ENCODE results near the gene PUSL1.

Gene PUSL1

DNA sequence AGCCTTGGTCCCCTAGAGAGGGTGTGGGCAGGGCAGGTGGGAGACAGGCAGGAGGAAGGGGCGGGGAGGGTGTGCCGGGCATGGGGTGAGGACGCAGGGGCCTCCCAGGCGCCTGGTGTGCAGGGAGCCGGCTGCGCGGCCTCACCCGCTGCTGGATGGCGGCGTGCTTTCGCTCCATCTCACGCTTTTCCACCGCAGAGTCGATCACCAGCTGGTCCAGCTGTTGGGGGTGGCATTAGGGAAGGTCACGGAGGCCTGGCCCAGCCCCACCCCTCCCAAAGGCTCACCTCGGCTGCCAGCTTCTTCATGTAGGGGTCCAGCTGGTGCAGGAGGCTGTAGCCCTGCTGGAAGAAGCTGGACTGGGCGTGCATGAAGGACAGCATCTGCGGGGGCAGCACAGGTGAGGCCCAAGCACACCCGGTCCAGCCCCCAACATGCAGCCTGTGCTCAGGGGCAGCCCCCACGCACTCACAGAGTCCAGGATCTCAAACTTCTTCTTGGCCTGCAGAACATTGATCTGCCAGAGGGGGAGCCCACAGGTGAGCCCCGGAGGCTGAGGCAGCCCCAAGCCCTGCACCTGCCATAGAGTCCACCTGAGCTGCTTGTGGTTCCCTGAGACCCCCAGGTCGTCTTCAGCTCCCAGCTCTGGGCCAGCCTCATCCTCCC lies 8.6 kb upstream of the PUSL1 start:
- CTCF ChIA-PET, result interaction anchor here (0.6 to 1.0 kb wide), 4 partner anchors 8 to 212 kb away, joined by 3 to 5 read pairs (median 4); no protein-coding TSS in a partner anchor
- no peak for TF ChIP-seq LEF1 (IDR thresholded peaks at IDR 0.05; ENCODE audit: borderline replicate concordance)
- TF ChIP-seq FOXK2 (IDR thresholded peaks at IDR 0.05), result no peak
- no peak for TF ChIP-seq FOXM1 (IDR thresholded peaks at IDR 0.05; ENCODE audit: borderline replicate concordance)
- TF ChIP-seq FOXA1 (IDR thresholded peaks at IDR 0.05), result no peak
- DNase-seq (ENCODE audit: extremely low spot score), result no peak
- POLR2A ChIA-PET, result interaction anchor here (1.2 kb wide), 1 partner anchor 10 kb away, joined by 3 read pairs; no protein-coding TSS in a partner anchor

DNA sequence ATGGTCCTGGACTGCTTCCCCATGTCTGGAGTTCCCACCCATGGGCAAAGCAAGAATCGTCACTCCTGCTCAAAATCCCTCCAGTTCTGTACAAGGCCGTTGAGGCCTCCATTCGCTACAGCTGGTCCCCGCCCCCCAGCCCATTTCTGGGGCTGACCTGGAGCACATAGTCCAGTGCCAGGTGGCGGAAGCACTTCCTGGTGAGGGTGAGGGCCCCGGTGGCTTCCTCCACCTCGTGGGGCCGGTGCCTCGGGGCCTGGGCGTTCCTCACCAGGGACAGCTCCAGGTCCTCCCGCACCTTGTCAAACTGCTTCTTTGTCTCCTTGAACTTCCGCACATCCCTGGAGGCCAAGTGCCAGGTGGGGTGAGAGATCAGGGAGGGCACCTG lies 8.1 kb upstream of the PUSL1 start:
- ChIA-PET CTCF (interaction anchor here (0.6 to 1.0 kb wide), 5 partner anchors 8 to 213 kb away, joined by 3 to 5 read pairs (median 3); partner anchors contain the start of gene CCNL2), POLR2A (interaction anchor here (1.2 to 1.3 kb wide), 2 partner anchors 9 kb away, joined by 3 read pairs; no protein-coding TSS in a partner anchor)
- no peak for DNase-seq (ENCODE audit: extremely low spot score)
- TF ChIP-seq SP1 (IDR thresholded peaks at IDR 0.05), result no peak
- no peak for TF ChIP-seq FOXM1 (IDR thresholded peaks at IDR 0.05; ENCODE audit: borderline replicate concordance)
- no peak for TF ChIP-seq TARDBP (IDR thresholded peaks at IDR 0.05)
- no peak for TF ChIP-seq BHLHE40 (IDR thresholded peaks at IDR 0.05; ENCODE audit: borderline replicate concordance)
- no peak for TF ChIP-seq ARNT (IDR thresholded peaks at IDR 0.05)
- no peak for TF ChIP-seq ZNF384 (IDR thresholded peaks at IDR 0.05)
- TF ChIP-seq, protein P1, sequence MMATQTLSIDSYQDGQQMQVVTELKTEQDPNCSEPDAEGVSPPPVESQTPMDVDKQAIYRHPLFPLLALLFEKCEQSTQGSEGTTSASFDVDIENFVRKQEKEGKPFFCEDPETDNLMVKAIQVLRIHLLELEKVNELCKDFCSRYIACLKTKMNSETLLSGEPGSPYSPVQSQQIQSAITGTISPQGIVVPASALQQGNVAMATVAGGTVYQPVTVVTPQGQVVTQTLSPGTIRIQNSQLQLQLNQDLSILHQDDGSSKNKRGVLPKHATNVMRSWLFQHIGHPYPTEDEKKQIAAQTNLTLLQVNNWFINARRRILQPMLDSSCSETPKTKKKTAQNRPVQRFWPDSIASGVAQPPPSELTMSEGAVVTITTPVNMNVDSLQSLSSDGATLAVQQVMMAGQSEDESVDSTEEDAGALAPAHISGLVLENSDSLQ (IDR thresholded peaks at IDR 0.05), result no peak
- TF ChIP-seq HDGF (IDR thresholded peaks at IDR 0.05; ENCODE audit: borderline replicate concordance), result no peak
- no peak for TF ChIP-seq ELF4 (IDR thresholded peaks at IDR 0.05)
- TF ChIP-seq CTBP1 (IDR thresholded peaks at IDR 0.05; ENCODE audit: borderline replicate concordance), result no peak
- no peak for TF ChIP-seq FOXK2 (IDR thresholded peaks at IDR 0.05)

DNA sequence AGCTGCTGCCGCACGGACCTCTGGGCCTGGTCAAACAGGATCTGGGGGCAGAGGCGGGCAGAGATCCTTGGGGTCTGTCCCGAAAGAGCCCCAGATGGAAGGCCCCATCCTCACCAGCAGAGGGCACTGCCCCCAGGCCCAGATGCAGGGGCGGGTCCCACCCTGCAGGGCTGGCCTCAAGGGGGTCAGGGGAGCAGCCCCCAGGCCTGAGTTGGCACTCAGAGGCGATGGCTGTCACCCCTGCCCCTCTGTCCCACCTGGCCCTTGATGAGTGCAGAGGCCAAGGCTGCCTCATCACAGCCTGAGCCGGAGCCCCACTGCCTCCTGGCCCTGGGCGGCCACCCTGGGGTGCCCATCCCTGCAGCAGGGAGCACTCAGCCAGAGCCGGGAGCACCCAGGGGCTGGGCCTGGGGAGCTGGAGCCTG lies 6.4 kb upstream of the PUSL1 start:
- TF ChIP-seq ELF4 (IDR thresholded peaks at IDR 0.05), result no peak
- no peak for TF ChIP-seq SP1 (IDR thresholded peaks at IDR 0.05)
- TF ChIP-seq, protein P1 (IDR thresholded peaks at IDR 0.05), result no peak
- no peak for TF ChIP-seq BHLHE40 (IDR thresholded peaks at IDR 0.05; ENCODE audit: borderline replicate concordance)
- no peak for TF ChIP-seq NFRKB (IDR thresholded peaks at IDR 0.05)
- no peak for TF ChIP-seq L3MBTL2 (conservative IDR thresholded peaks at IDR 0.05)
- no peak for TF ChIP-seq ZNF384 (IDR thresholded peaks at IDR 0.05)
- TF ChIP-seq LEF1 (IDR thresholded peaks at IDR 0.05; ENCODE audit: borderline replicate concordance), result no peak
- no peak for TF ChIP-seq SUZ12 (IDR thresholded peaks at IDR 0.05)
- TF ChIP-seq ARNT (IDR thresholded peaks at IDR 0.05), result no peak
- ChIA-PET POLR2A (no interaction called here), CTCF (interaction anchor here (0.6 kb wide), 1 partner anchor 10 kb away, joined by 3 read pairs; no protein-coding TSS in a partner anchor)
- DNase-seq (ENCODE audit: extremely low spot score), result no peak

DNA sequence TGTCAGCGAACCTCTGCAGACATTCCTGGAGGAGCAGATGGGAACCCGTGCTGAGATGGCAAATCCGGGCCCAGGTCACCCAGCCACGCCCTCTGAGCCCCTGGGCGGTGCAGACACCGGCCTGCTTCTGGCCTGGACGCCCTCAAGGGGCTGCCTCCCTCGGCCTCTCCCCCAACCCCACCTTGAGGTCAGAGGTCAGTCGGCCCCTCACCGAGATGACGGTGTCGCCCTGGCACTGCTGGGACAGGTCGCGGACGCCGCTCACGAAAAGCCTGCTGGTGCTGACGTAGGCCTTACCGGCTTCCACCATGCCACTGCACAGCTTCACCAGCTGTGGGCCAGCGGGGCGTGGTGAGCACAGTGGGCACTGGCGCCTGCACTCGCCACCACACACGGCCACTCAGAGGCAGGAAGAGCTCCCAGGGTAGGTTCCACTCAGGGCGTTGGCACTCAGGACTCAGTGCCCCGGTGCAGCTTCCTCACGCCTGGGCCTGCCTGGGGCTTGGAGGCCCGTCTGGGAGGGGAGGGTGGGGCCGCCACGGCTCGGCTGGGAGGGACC lies 5.4 kb upstream of the PUSL1 start:
- CTCF ChIA-PET, result no interaction called here
- TF ChIP-seq L3MBTL2 (conservative IDR thresholded peaks at IDR 0.05) (no peak), SP1 (IDR thresholded peaks at IDR 0.05) (no peak), ARNT (IDR thresholded peaks at IDR 0.05) (no peak), FOXM1 (IDR thresholded peaks at IDR 0.05; ENCODE audit: borderline replicate concordance) (no peak), BHLHE40 (IDR thresholded peaks at IDR 0.05; ENCODE audit: borderline replicate concordance) (no peak), LEF1 (IDR thresholded peaks at IDR 0.05; ENCODE audit: borderline replicate concordance) (no peak), SUZ12 (IDR thresholded peaks at IDR 0.05) (no peak), FOXA1 (IDR thresholded peaks at IDR 0.05) (no peak), NFRKB (IDR thresholded peaks at IDR 0.05) (no peak), TARDBP (IDR thresholded peaks at IDR 0.05) (no peak), CTBP1 (IDR thresholded peaks at IDR 0.05; ENCODE audit: borderline replicate concordance) (no peak), ZNF384 (IDR thresholded peaks at IDR 0.05) (no peak)
- TF ChIP-seq, protein P1 (IDR thresholded peaks at IDR 0.05), result no peak
- DNase-seq (ENCODE audit: extremely low spot score), result no peak
- POLR2A ChIA-PET, result no interaction called here

DNA sequence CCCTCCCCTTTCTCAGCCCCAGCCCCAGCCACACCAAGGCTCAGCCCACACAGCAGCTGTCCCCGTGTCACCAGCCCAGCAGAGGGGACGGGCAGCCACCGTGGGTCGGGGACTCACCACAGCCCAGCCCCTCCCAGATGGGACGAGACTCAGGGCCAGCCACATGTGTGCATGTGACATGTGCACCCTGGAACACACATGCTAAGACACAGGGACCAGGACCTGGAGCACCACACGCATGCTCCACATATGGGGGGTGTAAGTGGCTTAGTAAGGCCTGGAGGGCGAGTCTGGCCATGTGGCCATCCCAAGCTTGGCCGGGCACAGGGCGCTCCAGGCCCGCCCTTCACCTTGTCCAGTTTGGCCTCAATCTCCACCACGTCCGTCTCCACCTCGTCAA lies 4.7 kb upstream of the PUSL1 start:
- ChIA-PET POLR2A (interaction anchor here (2.3 kb wide), 1 partner anchor 12 kb away, joined by 8 read pairs; no protein-coding TSS in a partner anchor), CTCF (interaction anchor here (0.6 kb wide), 1 partner anchor 13 kb away, joined by 3 read pairs; no protein-coding TSS in a partner anchor)
- DNase-seq (ENCODE audit: extremely low spot score), result no peak
- TF ChIP-seq SUZ12 (IDR thresholded peaks at IDR 0.05) (no peak), LEF1 (IDR thresholded peaks at IDR 0.05; ENCODE audit: borderline replicate concordance) (no peak), FOXA1 (IDR thresholded peaks at IDR 0.05) (no peak)

All from HEK293T (cell line).